D721Med (cell line): ENCODE measurements around the gene SLC9A9.

Experiments
- DNase-seq: peaks from one replicate; pipeline ENCODE4 v3.0.0; 2011; ENCODE audit warnings: low spot score; ENCODE audit not compliant: insufficient read length
- FAIRE-seq: peaks from 2 replicates; lab custom pipeline; 2011; peaks lifted over from hg19 to GRCh38; lab: Jason Lieb, UNC
- TF ChIP-seq, protein P1 (sequence below): IDR thresholded peaks from 2 replicates; pipeline ENCODE4 v1.5.1; 2012; ENCODE audit warnings: mild to moderate bottlenecking, control low read depth; ENCODE audit not compliant: insufficient read depth; ENCODE audit errors: missing control alignments

Gene SLC9A9

DNA sequence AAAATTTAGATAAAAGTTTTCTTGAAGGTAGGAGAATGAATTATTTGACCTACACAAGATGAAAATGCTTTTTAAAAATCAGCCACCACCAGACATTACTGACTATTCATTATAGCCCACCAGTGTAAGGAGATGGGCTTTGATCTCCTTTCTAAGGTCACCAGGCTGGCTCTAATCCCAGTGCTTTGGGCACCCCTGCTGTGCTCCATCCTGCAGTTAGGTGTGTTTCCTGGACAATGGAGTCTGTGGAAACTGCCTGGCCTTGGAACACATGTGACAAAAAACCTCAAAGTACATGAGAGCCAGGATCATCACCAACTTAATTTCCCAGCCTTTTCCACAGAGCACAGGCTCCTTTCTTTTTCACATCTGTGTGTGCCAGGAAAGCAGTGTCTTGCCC lies 467.8 kb downstream of the SLC9A9 start:
- TF ChIP-seq, protein P1, sequence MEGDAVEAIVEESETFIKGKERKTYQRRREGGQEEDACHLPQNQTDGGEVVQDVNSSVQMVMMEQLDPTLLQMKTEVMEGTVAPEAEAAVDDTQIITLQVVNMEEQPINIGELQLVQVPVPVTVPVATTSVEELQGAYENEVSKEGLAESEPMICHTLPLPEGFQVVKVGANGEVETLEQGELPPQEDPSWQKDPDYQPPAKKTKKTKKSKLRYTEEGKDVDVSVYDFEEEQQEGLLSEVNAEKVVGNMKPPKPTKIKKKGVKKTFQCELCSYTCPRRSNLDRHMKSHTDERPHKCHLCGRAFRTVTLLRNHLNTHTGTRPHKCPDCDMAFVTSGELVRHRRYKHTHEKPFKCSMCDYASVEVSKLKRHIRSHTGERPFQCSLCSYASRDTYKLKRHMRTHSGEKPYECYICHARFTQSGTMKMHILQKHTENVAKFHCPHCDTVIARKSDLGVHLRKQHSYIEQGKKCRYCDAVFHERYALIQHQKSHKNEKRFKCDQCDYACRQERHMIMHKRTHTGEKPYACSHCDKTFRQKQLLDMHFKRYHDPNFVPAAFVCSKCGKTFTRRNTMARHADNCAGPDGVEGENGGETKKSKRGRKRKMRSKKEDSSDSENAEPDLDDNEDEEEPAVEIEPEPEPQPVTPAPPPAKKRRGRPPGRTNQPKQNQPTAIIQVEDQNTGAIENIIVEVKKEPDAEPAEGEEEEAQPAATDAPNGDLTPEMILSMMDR: no peak
- DNase-seq (no peak), FAIRE-seq (no peak)

DNA sequence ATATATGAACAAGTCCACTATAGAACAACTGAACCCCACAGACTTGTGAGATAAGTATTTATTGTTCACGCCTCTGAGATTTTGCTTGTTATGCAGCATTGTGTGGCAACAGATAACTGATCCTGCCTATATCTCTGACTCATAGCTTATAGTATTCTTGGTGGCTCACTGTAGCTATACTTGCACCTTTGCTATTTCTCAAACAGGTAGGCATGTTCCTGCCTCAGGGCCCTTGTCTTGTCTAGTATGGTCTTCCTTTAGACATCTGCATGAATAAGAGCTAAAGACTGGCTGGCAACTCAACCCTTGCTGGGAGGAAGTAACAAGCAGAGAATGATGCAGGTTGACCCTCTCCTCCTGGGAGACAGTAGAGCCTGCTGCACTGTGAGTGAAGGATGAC lies 472.6 kb downstream of the SLC9A9 start:
- FAIRE-seq (no peak), DNase-seq (no peak)
- TF ChIP-seq, protein P1: no peak

DNA sequence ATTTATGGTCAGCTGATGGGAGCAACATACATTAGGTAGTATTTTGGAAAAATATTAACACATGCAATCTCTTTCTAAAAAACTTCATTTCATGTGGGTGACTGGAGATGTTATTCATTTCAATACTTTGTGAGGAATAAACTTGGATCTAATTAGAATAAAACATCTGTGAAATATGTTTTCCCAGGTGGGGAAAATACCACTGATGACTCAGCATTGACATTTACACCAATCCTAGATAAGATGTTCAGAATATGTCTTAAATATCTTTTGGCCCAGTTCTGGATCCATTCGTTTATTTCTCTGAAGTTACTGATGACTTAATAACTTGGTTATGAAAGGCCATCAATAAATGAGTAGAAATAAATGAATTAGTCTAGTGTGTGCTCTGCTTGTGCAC lies 481.1 kb downstream of the SLC9A9 start:
- no peak for FAIRE-seq
- DNase-seq: no peak
- TF ChIP-seq, protein P1: no peak

DNA sequence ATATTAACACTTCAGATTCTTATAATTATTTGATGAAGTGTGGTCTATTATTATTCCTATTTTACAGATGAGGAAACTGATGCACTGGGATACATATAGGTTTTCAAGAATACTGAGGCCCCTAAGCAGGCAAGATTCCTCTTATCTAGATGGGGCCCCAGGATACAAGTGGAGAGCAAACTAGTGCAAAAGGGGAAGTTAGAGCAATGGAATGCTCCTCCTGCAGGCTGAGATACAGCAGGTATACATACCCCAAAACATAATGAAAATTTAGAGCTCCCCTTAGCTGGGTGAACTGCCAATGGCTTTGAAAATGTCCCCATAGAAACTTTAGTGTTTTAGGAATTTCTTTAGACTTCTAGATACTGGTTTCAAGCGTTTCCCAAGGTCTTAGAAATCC lies 481.6 kb downstream of the SLC9A9 start:
- TF ChIP-seq, protein P1: no peak
- DNase-seq: no peak
- no peak for FAIRE-seq

DNA sequence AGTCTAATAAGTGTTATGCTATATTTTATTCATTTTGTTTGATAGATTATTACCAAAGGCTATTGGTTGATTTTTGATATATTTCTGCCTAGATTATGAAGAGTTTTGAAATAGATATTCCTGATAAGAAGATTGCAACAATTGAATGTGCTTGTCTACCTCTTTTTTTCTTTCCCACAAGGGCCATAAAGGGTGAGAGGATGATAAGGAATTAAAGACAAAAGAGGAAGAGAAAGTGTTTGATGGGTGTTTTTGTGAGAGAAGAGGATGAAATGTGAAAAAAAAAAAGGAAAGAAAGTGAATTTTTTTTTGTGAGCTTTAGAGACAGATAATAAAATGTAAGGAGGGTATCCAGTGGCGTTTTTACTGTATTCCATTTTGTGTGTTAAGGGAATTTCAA lies 484.3 kb downstream of the SLC9A9 start:
- FAIRE-seq: no peak
- TF ChIP-seq, protein P1: no peak
- no peak for DNase-seq

DNA sequence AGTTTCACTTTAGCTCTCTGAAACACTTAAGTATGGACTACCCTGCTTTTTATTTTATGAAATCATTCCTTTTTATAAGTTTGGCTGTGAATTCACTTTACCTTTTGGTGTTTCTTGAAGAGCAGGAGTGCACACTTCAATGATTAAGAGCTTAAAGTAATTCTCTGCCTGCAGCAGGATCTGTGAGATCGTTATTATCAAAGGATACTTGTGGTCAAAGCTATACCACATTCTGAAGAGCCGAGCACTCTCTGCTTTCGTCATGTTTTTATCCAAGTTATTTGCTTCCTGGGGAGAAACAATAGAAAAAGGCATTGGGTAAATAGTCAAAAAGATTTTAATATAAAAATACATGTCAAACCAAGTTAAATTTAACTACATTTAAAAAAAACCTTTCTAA lies 485.0 kb downstream of the SLC9A9 start:
- DNase-seq (no peak), FAIRE-seq (peak; percentile 72)
- TF ChIP-seq, protein P1: no peak

DNA sequence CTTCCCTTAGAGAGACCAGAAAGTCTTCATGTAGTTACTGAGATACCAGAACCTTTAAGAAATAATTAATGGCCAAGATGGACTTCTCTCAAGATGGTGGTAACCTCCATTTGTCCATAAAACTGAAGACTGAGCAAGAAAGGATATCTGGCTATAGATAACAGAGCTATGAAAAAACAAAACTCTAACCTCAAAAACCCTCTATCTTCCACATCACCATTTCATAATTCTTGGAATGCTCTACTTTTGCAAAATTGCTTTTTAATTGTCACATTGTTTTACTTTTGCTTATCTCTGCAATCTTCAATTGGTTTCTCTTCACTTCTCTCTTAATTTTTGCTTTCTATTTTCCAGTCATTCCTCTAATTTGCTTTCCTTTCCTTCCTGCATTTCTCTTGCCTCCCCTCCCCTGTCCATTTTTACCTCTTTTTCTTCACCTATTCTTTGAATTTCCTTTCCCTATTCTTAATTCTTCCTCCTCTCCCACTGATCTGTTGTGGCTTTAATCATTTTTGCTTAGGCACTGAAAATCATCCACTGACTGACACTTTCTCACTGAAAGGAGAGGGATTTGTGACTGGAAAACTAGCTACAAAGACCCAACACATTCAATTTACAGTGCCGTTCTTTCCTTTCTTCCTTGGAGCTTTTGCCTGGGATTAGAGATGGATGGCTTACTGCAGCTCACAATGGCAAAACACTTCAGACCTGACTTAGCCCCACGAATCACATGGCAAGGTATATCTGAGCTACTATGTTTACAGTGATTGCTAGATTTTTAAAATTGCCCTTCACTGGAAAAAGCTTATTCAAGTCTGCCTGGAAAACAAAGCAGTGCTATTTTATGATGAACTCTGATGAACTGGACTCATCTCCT lies 485.9 kb downstream of the SLC9A9 start:
- TF ChIP-seq, protein P1: no peak
- DNase-seq: no peak
- peak; percentile 72 for FAIRE-seq
